ENCODE results near the gene SPON1.

The SPON1 gene

GRCh38 chr11:14036469-14036868 is 73.9 kb downstream of the SPON1 start:
- DNase-seq (ENCODE audit: low read depth in 2 of 2): no peak

GRCh38 chr11:14041040-14041439 is 78.5 kb downstream of the SPON1 start:
- no peak for DNase-seq (ENCODE audit: low read depth in 2 of 2)

GRCh38 chr11:14041565-14041964 is 79.0 kb downstream of the SPON1 start:
- no peak for DNase-seq (ENCODE audit: low read depth in 2 of 2)

- DNase-seq (ENCODE audit: low read depth in 2 of 2): no peak
These were observed 80.4 kb downstream of the SPON1 start for GRCh38 chr11:14042686-14043465.

GRCh38 chr11:14044916-14045315 is 82.4 kb downstream of the SPON1 start:
- no peak for DNase-seq (ENCODE audit: low read depth in 2 of 2)

GRCh38 chr11:14045417-14045816 is 82.9 kb downstream of the SPON1 start:
- no peak for DNase-seq (ENCODE audit: low read depth in 2 of 2)

GRCh38 chr11:14052198-14052597 is 89.7 kb downstream of the SPON1 start:
- no peak for DNase-seq (ENCODE audit: low read depth in 2 of 2)

- no peak for DNase-seq (ENCODE audit: low read depth in 2 of 2)
These were observed 91.9 kb downstream of the SPON1 start for GRCh38 chr11:14054116-14055107.

GRCh38 chr11:14055936-14056335 is 93.4 kb downstream of the SPON1 start:
- DNase-seq (ENCODE audit: low read depth in 2 of 2): no peak

GRCh38 chr11:14058061-14058460 is 95.5 kb downstream of the SPON1 start:
- no peak for DNase-seq (ENCODE audit: low read depth in 2 of 2)

GRCh38 chr11:14059491-14059890 is 97.0 kb downstream of the SPON1 start:
- DNase-seq (ENCODE audit: low read depth in 2 of 2): no peak

GRCh38 chr11:14061721-14062120 is 99.2 kb downstream of the SPON1 start:
- no peak for DNase-seq (ENCODE audit: low read depth in 2 of 2)

GRCh38 chr11:14065141-14065540 is 102.6 kb downstream of the SPON1 start:
- DNase-seq (ENCODE audit: low read depth in 2 of 2): peak in 1 of 2 donors; percentile 8

- no peak for DNase-seq (ENCODE audit: low read depth in 2 of 2)
These were observed 103.2 kb downstream of the SPON1 start for GRCh38 chr11:14065681-14066080.

GRCh38 chr11:14067686-14068085 is 105.2 kb downstream of the SPON1 start:
- DNase-seq (ENCODE audit: low read depth in 2 of 2): no peak

- no peak for DNase-seq (ENCODE audit: low read depth in 2 of 2)
These were observed 108.4 kb downstream of the SPON1 start for GRCh38 chr11:14070896-14071295.

GRCh38 chr11:14073849-14074476 is 111.4 kb downstream of the SPON1 start:
- DNase-seq (ENCODE audit: low read depth in 2 of 2): no peak

GRCh38 chr11:14075118-14076078 is 112.9 kb downstream of the SPON1 start:
- peak; percentile 10 to 35 for DNase-seq (ENCODE audit: low read depth in 2 of 2)

GRCh38 chr11:14079011-14079410 is 116.5 kb downstream of the SPON1 start:
- DNase-seq (ENCODE audit: low read depth in 2 of 2): no peak

- DNase-seq (ENCODE audit: low read depth in 2 of 2): no peak
These were observed 117.3 kb downstream of the SPON1 start for GRCh38 chr11:14079797-14080196.
